Subcutaneous abdominal adipose tissue (tissue), 5 donors: ENCODE data around the gene SKI.

ENCODE experiments used
- H3K27ac ChIP-seq: one replicate; pipeline ENCODE4 v1.7.0; 2013; ENCODE audit warnings: low read depth, mild to moderate bottlenecking, inconsistent platforms, low read length, moderate library complexity
- H3K27me3 ChIP-seq, 5 donors: one replicate each; pipeline ENCODE4 v1.7.0; 2013; ENCODE audit warnings: low read length in 5 of 5, inconsistent platforms in 1 of 5; ENCODE audit not compliant: control insufficient read depth in 5 of 5, insufficient read depth in 4 of 5
- H3K36me3 ChIP-seq, 5 donors: one replicate each; pipeline ENCODE4 v1.7.0; 2013; ENCODE audit warnings: low read length in 5 of 5; ENCODE audit not compliant: control insufficient read depth in 5 of 5, insufficient read depth in 5 of 5
- H3K4me1 ChIP-seq, 5 donors: one replicate each; pipeline ENCODE4 v1.7.0; 2013; ENCODE audit warnings: low read length in 5 of 5, mild to moderate bottlenecking in 3 of 5, moderate library complexity in 1 of 5; ENCODE audit not compliant: control insufficient read depth in 5 of 5, insufficient read depth in 5 of 5
- H3K4me3 ChIP-seq, 5 donors: one replicate each; pipeline ENCODE4 v1.7.0; 2013; ENCODE audit warnings: low read length in 5 of 5, low read depth in 1 of 5
- H3K9ac ChIP-seq, 5 donors: one replicate each; pipeline ENCODE4 v1.7.0; 2013; ENCODE audit warnings: low read length in 5 of 5, mild to moderate bottlenecking in 4 of 5, moderate library complexity in 3 of 5
- H3K9me3 ChIP-seq, 5 donors: one replicate each; pipeline ENCODE4 v1.7.0; 2013; ENCODE audit warnings: low read length in 5 of 5; ENCODE audit not compliant: control insufficient read depth in 5 of 5
- donor health status: healthy.
- donor health status: healthy.
- donor health status: healthy.
- donor health status: healthy.
- donor health status: healthy.

Gene SKI

DNA sequence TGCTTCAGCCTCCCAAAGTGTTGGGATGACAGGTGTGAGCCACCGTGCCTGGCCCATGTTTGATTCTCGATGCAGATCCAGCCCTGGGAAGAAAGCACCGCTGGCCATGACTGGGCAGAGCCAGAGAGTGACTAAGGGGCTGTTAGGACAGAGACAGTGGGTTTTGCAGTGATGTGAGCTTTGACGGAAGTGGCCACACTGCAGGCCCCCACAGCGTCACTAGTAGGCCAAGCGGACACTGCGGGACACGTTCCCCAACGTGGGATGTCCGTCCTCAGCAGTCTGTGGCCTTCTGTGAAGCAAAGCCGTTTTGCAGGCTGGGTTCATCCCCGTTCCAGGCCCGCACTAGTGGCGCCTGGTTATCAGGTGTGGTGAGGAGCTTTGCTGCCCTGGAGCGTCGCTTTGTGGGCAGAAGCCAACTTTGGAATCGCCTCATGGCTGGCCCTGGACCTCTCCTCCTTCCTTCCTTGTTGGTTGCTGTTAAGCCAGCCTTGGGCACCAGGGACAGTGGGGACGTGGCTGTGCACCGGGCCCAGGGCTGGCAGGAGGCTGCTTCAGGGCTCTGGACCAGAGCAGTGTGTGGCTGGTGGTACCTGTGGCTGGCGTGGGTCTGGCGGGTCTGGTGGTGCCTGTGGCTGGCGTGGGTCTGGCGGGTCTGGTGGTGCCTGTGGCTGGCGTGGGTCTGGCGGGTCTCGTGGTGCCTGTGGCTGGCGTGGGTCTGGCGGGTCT lies 41.2 kb downstream of the SKI start:
- Histone ChIP-seq H3K4me3 (no peak overlapping the region), H3K9me3 (no peaks in the 10 kb centered on the region), H3K27ac (no peak overlapping the region), H3K4me1 (peaks cover 15 to 95% (median 82%) of the 10 kb centered on the region in 5 donors), H3K9ac (no peak overlapping the region), H3K36me3 (peaks cover 0 to 3% (median 0%) of the 10 kb centered on the region in 5 donors), H3K27me3 (no peaks in the 10 kb centered on the region)

DNA sequence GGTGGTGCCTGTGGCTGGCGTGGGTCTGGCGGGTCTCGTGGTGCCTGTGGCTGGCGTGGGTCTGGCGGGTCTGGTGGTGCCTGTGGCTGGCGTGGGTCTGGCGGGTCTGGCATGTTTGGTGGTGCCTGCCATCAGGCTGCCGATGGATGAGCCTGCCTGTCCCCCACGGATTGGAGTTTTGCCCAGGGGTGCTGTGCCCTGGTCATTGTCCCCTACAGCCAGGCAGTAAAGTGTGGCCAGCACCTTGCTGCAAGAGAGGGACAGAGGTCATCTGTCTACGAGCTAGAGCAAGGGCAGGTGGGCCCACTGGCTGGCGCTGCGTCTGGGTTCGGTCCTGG lies 41.8 kb downstream of the SKI start:
- H3K4me3 ChIP-seq = peak overlapping the region in 1 of 5 donors; percentile 35
- peaks cover 15 to 95% (median 87%) of the 10 kb centered on the region in 5 donors for H3K4me1 ChIP-seq
- H3K27me3 ChIP-seq = no peaks in the 10 kb centered on the region
- peak overlapping the region in 3 of 5 donors; percentile 20 to 68 (median 30) for H3K9ac ChIP-seq
- H3K36me3 ChIP-seq = peaks cover 0 to 3% (median 0%) of the 10 kb centered on the region in 5 donors
- H3K9me3 ChIP-seq = no peaks in the 10 kb centered on the region
- peak overlapping the region; percentile 73 for H3K27ac ChIP-seq

DNA sequence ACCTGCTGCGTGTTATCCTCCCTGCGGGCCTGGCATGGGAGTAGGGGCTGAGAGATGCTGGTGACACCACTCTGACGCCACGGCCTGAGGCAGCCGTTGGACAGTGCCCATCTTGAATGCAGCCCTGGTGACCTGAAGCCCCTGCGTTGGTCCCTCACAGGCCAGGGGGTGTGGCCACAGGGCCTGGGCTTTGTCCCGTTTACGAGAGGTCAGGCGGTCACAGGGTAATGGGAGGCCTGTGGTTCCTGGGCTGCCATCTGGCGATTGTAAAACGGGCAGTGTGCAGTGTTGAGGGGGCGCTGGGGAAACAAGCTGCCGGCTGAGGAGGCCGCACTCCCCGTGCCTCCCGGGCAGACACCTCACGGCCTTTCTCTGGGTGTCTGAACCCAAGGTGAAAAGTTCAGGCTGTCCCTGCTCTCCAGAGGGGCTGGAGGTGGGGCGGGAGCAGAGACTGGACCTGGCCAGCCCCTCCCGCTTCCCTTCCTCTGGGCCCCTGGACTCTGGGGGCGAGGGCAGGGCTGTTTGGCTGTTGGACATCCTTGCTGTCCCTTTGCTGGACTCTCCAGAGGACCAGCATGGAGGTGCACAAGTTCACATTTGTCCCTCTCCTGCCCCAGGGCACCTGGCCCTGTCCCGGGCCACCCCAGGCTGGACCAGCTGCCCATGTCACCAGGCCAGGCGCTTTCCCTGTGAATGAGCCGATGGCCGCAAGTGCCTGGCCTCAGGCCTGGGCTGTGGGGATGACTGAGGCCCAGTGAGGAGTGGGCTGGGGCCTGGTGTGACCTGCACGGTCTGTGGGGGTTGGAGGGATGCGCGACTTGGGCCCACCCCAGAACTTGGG lies 42.4 kb downstream of the SKI start:
- peaks cover 15 to 98% (median 92%) of the 10 kb centered on the region in 5 donors for H3K4me1 ChIP-seq

DNA sequence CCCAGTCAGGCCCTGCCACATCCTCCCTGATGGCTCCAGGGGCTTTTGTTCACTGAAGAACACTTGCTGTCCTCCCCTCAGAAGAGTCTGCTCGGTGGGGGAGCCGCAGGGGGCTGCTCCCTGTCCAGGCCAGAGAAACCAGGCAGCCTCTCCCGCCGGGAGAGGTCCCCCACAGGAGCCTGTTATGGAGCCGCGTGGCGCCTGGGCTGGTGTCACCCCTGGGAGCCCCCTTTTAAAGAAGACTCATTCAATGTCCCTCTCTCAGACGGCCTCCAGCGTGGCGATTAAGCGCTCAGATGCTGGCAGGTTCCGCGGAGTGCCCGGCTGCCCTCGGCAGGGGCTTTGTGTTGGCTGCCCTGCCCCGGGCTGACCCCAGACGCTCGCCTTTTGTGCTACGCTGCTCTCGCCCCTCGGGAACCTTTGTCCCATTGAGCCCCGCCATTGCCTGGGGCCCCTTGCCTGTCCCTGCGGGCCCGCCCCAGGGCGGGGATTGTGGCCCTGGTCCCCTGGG lies 43.1 kb downstream of the SKI start:
- H3K4me1 ChIP-seq = peaks cover 15 to 100% (median 96%) of the 10 kb centered on the region in 5 donors

More for the DNA sequence above, 42.4 kb downstream of the SKI start:
- Histone ChIP-seq H3K9me3 (no peaks in the 10 kb centered on the region), H3K27ac (peak overlapping the region; percentile 73), H3K36me3 (peaks cover 0 to 3% (median 0%) of the 10 kb centered on the region in 5 donors), H3K4me3 (peak overlapping the region in 2 of 5 donors; percentile 6 to 35), H3K9ac (peak overlapping the region in 4 of 5 donors; percentile 20 to 68 (median 32)), H3K27me3 (no peaks in the 10 kb centered on the region)

DNA sequence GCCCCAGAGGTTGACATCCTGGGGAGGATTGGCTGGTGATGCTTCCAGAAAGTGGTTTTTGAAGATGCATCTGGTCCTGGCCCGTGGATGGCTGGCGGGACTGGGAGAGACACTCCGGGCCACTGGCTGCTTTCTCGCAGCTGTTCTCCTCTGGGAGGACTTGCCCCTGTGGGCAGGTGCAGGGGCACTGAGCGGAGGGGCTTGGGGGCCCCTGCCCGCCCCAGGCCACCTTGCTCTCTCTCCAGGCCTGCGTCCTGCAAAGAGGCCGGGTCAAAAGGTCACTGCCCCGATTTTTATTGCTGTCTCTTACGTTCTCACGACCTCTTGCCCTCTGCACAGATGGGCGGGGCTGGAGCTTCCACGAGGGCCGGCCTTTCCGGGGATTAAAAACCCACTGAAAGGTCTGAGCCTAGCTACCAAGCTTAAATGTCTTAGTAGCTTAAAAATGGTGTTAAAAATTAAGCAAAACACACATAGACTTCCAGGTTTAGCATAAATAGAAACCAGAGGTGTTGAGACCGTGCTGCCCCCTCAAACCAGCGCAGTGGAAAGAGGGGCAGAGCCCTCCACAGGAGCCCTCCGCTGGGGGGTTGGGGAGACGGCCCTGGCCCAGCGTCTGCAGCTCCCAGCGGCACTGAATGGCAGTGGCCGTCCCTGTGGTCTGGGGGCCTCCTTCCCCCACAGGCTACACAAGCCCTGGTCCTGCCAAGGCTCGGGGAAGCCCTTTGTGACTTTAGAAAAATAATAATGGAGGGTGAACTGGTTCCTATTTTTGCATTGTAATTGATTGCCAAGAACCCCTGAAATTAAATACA lies 43.9 kb downstream of the SKI start:
- H3K4me3 ChIP-seq = no peak overlapping the region
- H3K27ac ChIP-seq = peak overlapping the region; percentile 73
- H3K27me3 ChIP-seq = no peaks in the 10 kb centered on the region
- H3K9me3 ChIP-seq = no peaks in the 10 kb centered on the region
- peak overlapping the region in 1 of 5 donors; percentile 25 for H3K9ac ChIP-seq
- peaks cover 18 to 100% (median 96%) of the 10 kb centered on the region in 5 donors for H3K4me1 ChIP-seq
- peaks cover 0 to 3% (median 0%) of the 10 kb centered on the region in 5 donors for H3K36me3 ChIP-seq

More for the DNA sequence above, 43.1 kb downstream of the SKI start:
- Histone ChIP-seq H3K9me3 (no peaks in the 10 kb centered on the region), H3K27ac (peak overlapping the region; percentile 73), H3K36me3 (peaks cover 0 to 3% (median 0%) of the 10 kb centered on the region in 5 donors), H3K27me3 (no peaks in the 10 kb centered on the region), H3K4me3 (no peak overlapping the region), H3K9ac (peak overlapping the region in 1 of 5 donors; percentile 28)

DNA sequence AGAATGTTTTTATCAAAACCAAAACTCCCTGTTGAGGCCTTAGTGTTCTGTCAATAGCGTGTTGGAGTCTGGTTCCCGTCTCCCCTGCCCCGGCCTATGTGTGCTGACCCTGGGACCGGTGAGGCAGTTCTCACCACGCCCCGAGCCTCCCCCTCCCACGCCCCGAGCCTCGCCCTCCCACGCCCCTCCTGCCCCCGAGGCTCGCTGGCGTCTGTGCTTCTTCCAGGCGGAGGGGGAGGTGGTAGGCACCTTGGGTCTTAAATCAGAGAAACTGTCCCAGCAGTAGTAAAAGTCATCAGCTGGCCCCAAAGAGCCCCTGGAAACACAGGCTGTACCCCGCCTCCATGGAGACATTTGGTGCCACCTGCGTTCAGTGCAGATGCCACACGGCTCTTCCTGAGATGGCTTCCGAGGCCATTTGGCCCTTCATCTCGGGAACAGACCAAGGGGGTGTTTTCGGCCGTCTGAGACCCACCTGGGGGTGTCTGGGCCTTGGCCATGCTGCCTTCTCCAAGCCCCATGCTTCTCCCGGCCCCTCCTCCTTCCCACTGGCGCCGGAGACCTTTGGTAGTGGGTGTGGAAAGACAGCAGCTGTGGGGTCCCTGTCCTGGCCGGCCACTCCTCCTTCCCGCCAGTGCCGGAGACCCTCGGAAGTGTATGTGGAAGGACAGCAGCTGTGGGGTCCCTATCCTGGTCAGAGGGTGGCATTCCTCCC lies 44.7 kb downstream of the SKI start:
- Histone ChIP-seq H3K4me1 (peaks cover 19 to 100% (median 95%) of the 10 kb centered on the region in 5 donors), H3K4me3 (no peak overlapping the region), H3K36me3 (peaks cover 0 to 7% (median 4%) of the 10 kb centered on the region in 5 donors), H3K27ac (peak overlapping the region; percentile 73), H3K9ac (no peak overlapping the region), H3K9me3 (no peaks in the 10 kb centered on the region), H3K27me3 (no peaks in the 10 kb centered on the region)

DNA sequence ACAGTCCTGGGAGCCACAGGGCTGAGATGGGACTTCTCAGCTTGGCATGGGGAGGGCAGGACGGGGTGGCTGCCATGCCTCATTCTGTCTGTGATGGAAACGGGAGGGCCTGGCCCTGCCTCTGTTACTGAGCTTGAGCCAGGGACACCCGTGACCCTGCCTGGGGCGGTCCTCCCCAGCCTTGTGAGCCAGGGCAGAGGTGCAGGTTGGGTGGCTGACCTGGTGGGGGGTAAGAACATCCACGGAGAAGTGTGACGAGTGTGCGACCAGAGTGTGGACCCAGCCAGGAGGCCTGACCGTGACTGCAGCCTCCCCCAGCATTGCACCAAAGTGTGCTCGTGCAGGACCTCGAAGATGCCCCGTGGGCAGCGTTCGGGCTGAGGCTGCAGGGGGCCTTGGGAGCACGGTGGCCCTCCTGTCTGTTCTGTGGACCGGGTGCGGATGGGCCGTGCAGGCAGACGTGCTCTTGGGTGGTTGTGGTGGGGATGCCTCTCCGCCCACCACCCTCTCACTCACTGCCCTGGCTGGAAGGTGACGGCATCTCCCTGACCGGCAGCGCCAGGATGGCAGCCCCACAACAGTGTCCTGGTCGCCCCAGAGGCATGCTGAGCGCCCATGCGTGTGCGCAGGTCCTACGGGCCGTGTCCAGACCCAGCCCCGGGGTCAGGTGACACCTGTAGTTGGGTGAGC lies 45.4 kb downstream of the SKI start:
- H3K9ac ChIP-seq = peak overlapping the region in 1 of 5 donors; percentile 66
- H3K27ac ChIP-seq = peak overlapping the region; percentile 73
- peaks cover 21 to 100% (median 95%) of the 10 kb centered on the region in 5 donors for H3K4me1 ChIP-seq

DNA sequence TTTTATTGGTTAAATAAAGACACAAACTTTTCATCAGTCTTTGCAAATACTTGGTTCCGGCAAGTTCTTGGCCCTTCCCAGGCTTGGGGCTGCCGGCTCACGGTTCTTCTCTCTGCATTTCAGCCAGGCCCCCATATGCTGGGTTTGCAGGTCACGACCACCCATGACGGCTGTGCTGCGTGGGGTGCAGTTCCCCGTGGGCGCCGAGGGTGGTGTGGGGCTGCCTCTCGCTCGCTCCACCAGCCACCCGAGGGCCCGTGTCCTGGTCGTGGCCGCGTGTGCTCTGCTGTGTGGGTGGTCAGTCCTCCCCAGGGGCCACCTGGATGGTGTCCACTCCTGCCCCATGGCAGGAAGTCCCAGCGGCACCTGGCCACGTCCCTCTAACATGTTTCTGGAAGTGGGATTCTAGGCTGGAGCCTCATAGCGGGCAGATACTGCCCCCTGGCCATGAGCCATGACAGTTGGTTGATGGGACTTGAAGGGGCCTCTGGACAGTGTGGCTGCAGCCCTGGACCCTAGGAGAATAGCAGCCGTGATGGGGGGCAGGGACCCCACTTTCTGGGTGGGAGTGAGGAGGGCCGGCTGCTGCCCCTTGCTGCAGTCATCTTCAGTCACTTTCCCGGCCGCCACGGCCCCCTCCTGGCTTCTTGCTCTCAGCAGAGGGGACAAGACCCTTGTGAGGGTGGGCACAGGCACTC lies 46.3 kb downstream of the SKI start:
- no peak overlapping the region for H3K4me3 ChIP-seq
- H3K9me3 ChIP-seq = no peaks in the 10 kb centered on the region
- peak overlapping the region in 1 of 5 donors; percentile 66 for H3K9ac ChIP-seq
- H3K27me3 ChIP-seq = no peaks in the 10 kb centered on the region
- H3K4me1 ChIP-seq = peaks cover 22 to 100% (median 96%) of the 10 kb centered on the region in 5 donors
- H3K36me3 ChIP-seq = peaks cover 0 to 7% (median 5%) of the 10 kb centered on the region in 5 donors
- H3K27ac ChIP-seq = peak overlapping the region; percentile 73

More for the DNA sequence above, 45.4 kb downstream of the SKI start:
- Histone ChIP-seq H3K27me3 (no peaks in the 10 kb centered on the region), H3K4me3 (no peak overlapping the region), H3K36me3 (peaks cover 0 to 8% (median 5%) of the 10 kb centered on the region in 5 donors), H3K9me3 (no peaks in the 10 kb centered on the region)
